ENCODE data around the gene INSIG1.

GRCh38 chr7:155292680-155293226, 4.9 kb upstream of the INSIG1 start:
- TF ChIP-seq CTCF (conservative IDR thresholded peaks at IDR 0.05 in 1 of 2, IDR thresholded peaks at IDR 0.05 in 1 of 2; ENCODE audit: extremely low read depth in 1 of 2, insufficient read depth in 1 of 2, low read depth in 1 of 2, low read length in 2 of 2): no peak
- TF ChIP-seq EZH2 (IDR thresholded peaks at IDR 0.05; ENCODE audit: borderline replicate concordance, low read length): no peak

Data from mammary epithelial cell (primary cell).